OCI-LY7 (cell line): Measurements from ENCODE around the gene INSIG2. TPM values are rescaled to one million over a fixed set of nuclear protein-coding genes. Genes with fewer than 3 reads are reported as not detected.

Experiments used
- BruUV-seq: library from RNA; stranded (reverse); fragments of 400-500 nt; replicated peaks from 2 replicates; lab custom pipeline; 2021; lab: Mats Ljungman, UMichigan
- CTCF ChIA-PET: fragments of 300-600 bp; sonication (Branson Sonifier 250); formaldehyde crosslinking; loops from one replicate; lab custom pipeline; 2022; ENCODE audit warnings: antibody characterized with exemption; ENCODE audit not compliant: unreplicated experiment; lab: Charles Lee
- POLR2A ChIA-PET: fragments of 300-600 bp; sonication (Branson Sonifier 250); formaldehyde crosslinking; loops from one replicate; lab custom pipeline; 2022; ENCODE audit warnings: antibody characterized with exemption; lab: Charles Lee
- DNase-seq: peaks from one replicate; pipeline ENCODE4 v3.0.0-alpha.2; 2015; ENCODE audit warnings: low spot score
- H2AFZ ChIP-seq: fragments of 200-600 bp; sonication (generic), shearing (Covaris generic); 2 replicates; pipeline ENCODE4 v1.6.1; 2014; ENCODE audit warnings: mild to moderate bottlenecking, antibody characterized with exemption, low read length, moderate library complexity
- H3K27ac ChIP-seq: fragments of 200-600 bp; sonication (generic); 2 replicates; pipeline ENCODE4 v1.5.1; 2014; ENCODE audit warnings: mixed run types, low read depth, mild to moderate bottlenecking, moderate library complexity, low read length, inconsistent platforms; ENCODE audit not compliant: poor library complexity, severe bottlenecking
- H3K36me3 ChIP-seq: fragments of 200-600 bp; sonication (generic); 2 replicates; pipeline ENCODE4 v1.6.1; 2014; ENCODE audit warnings: mild to moderate bottlenecking, antibody characterized with exemption, low read length, moderate library complexity, mixed read lengths; ENCODE audit not compliant: insufficient read depth
- H3K4me1 ChIP-seq: fragments of 200-600 bp; sonication (generic); 2 replicates; pipeline ENCODE4 v1.5.1; 2014; ENCODE audit warnings: mild to moderate bottlenecking, low read length; ENCODE audit not compliant: insufficient read depth, poor library complexity, severe bottlenecking
- H3K4me2 ChIP-seq: fragments of 200-600 bp; sonication (generic); 2 replicates; pipeline ENCODE4 v1.6.1; 2014; ENCODE audit warnings: mild to moderate bottlenecking, low read length
- H3K4me3 ChIP-seq: fragments of 200-600 bp; sonication (generic); 2 replicates; pipeline ENCODE4 v1.5.1; 2014; ENCODE audit warnings: mild to moderate bottlenecking, low read depth, low read length; ENCODE audit not compliant: poor library complexity, severe bottlenecking
- H3K79me2 ChIP-seq: fragments of 200-600 bp; sonication (generic); 2 replicates; pipeline ENCODE4 v1.6.1; 2016; ENCODE audit warnings: low read depth, mild to moderate bottlenecking, low read length, moderate library complexity, mixed read lengths; ENCODE audit not compliant: insufficient read depth
- H3K9me2 ChIP-seq: fragments of 200-600 bp; sonication (generic); 2 replicates; pipeline ENCODE4 v1.6.1; 2016; ENCODE audit warnings: mild to moderate bottlenecking, low read length, mixed read lengths; ENCODE audit not compliant: insufficient read depth
- H3K9me3 ChIP-seq: fragments of 200-600 bp; sonication (generic); 2 replicates; pipeline ENCODE4 v1.6.1; 2014; ENCODE audit warnings: mild to moderate bottlenecking, mixed run types, low read length, mixed read lengths
- H4K20me1 ChIP-seq: fragments of 200-600 bp; sonication (generic); 2 replicates; pipeline ENCODE4 v1.6.1; 2014; ENCODE audit warnings: mild to moderate bottlenecking, antibody characterized with exemption, low read length, moderate library complexity, mixed read lengths; ENCODE audit not compliant: insufficient read depth
- EZH2phosphoT487 ChIP-seq: fragments of 200-600 bp; sonication (generic); IDR thresholded peaks from 2 replicates; pipeline ENCODE4 v1.6.1; 2018; ENCODE audit warnings: low read depth, borderline replicate concordance, mild to moderate bottlenecking, mixed run types, antibody characterized with exemption, low read length, moderate library complexity, mixed read lengths
- intact Hi-C: fragments of 100-400 bp; cut with micrococcal nuclease; formaldehyde crosslinking; loops from one replicate; pipeline ENCODE4 v1.10.0; 2022; ENCODE audit not compliant: unreplicated experiment
- total RNA-seq, 2 experiments: library from RNA; depleted of rRNA in 1 of 2; stranded (reverse); fragments of >200 nt in 1 of 2; shearing (Covaris generic) in 1 of 2; gene quantifications; 2 replicates each; pipeline ENCODE4 v1.2.3, GENCODE V29; 2014 to 2022
- TF ChIP-seq, protein P1 (sequence below): fragments of 200-600 bp; sonication (generic); conservative IDR thresholded peaks from 2 replicates; pipeline ENCODE4 v1.5.1; 2014; ENCODE audit warnings: mild to moderate bottlenecking, antibody characterized with exemption, low read length, moderate library complexity, mixed read lengths

Gene INSIG2
- total RNA-seq, 2 experiments from 2014 or later, result 5.9 to 21.2 TPM

GRCh38 chr2:118121986-118122524, 33.8 kb downstream of the INSIG2 start:
- CTCF ChIA-PET, result no interaction called here
- no TSS peak for BruUV-seq
- Histone ChIP-seq H3K4me3 (no peak overlapping the region), H3K79me2 (no peaks in the 10 kb centered on the region), H3K9me2 (no peaks in the 10 kb centered on the region), H3K27ac (no peak overlapping the region), H4K20me1 (no peaks in the 10 kb centered on the region), H3K4me2 (no peak overlapping the region), H2AFZ (no peak overlapping the region), H3K36me3 (no peaks in the 10 kb centered on the region), H3K4me1 (no peaks in the 10 kb centered on the region), H3K9me3 (no peaks in the 10 kb centered on the region)
- DNase-seq, result no peak
- TF ChIP-seq, protein P1, sequence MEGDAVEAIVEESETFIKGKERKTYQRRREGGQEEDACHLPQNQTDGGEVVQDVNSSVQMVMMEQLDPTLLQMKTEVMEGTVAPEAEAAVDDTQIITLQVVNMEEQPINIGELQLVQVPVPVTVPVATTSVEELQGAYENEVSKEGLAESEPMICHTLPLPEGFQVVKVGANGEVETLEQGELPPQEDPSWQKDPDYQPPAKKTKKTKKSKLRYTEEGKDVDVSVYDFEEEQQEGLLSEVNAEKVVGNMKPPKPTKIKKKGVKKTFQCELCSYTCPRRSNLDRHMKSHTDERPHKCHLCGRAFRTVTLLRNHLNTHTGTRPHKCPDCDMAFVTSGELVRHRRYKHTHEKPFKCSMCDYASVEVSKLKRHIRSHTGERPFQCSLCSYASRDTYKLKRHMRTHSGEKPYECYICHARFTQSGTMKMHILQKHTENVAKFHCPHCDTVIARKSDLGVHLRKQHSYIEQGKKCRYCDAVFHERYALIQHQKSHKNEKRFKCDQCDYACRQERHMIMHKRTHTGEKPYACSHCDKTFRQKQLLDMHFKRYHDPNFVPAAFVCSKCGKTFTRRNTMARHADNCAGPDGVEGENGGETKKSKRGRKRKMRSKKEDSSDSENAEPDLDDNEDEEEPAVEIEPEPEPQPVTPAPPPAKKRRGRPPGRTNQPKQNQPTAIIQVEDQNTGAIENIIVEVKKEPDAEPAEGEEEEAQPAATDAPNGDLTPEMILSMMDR, result no peak
- TF ChIP-seq EZH2phosphoT487, result no peak
- intact Hi-C loops, result no loop called here
- POLR2A ChIA-PET, result no interaction called here

DNA sequence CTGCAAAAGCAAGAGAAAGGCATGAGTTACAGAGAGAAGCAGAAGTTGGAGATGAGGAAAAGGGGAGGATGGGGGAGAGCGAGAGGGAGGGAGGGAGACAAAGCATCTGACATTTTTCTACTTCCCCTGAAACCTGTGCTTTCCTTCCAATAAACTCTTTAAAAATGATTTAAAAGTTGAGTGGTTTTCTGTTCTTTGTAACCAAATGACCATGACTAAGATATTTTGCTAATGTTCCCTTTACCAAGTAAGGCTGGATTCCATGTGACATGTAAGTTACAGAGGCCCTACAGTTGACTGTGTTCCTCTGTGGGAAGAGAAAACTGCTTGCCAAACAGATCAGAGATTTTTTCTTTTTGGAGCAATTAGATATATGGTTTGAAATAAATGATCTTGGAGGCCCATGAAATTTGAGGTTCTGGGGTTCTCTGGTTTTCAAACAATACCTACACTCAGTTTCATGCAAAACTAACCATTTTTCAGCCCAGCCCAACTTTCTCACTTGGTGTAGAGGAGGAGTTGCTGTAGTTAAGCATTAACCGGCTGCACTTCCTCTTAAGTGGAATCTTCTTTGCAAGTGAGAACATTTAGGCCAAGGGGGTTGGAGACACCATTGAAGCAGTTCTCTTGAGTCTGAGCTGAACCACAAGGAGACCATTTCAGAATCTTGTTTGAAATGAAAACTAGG, 34.5 kb downstream of the INSIG2 start:
- BruUV-seq, result no TSS peak
- H3K36me3 ChIP-seq, result no peaks in the 10 kb centered on the region
- H3K4me1 ChIP-seq, result no peaks in the 10 kb centered on the region
- TF ChIP-seq EZH2phosphoT487, result no peak
- H3K79me2 ChIP-seq, result no peaks in the 10 kb centered on the region
- POLR2A ChIA-PET, result no interaction called here
- H3K4me2 ChIP-seq, result no peak overlapping the region
- H3K27ac ChIP-seq, result no peak overlapping the region
- intact Hi-C loops, result no loop called here
- no peak overlapping the region for H3K4me3 ChIP-seq
- no peak overlapping the region for H2AFZ ChIP-seq
- H3K9me2 ChIP-seq, result no peaks in the 10 kb centered on the region
- H3K9me3 ChIP-seq, result no peaks in the 10 kb centered on the region
- no peak for DNase-seq
- CTCF ChIA-PET, result no interaction called here
- H4K20me1 ChIP-seq, result no peaks in the 10 kb centered on the region

- TF ChIP-seq EZH2phosphoT487, result no peak
- TF ChIP-seq, protein P1, result no peak
- intact Hi-C loops, result no loop called here
- H2AFZ ChIP-seq, result no peak overlapping the region
- no peak overlapping the region for H3K4me2 ChIP-seq
- ChIA-PET CTCF (no interaction called here), POLR2A (no interaction called here)
- no peak for DNase-seq
- no peak overlapping the region for H3K27ac ChIP-seq
- H3K36me3 ChIP-seq, result no peaks in the 10 kb centered on the region
- no peaks in the 10 kb centered on the region for H3K4me1 ChIP-seq
- no peaks in the 10 kb centered on the region for H3K79me2 ChIP-seq
- no peaks in the 10 kb centered on the region for H3K9me3 ChIP-seq
- no peaks in the 10 kb centered on the region for H4K20me1 ChIP-seq
- no peaks in the 10 kb centered on the region for H3K9me2 ChIP-seq
- no TSS peak for BruUV-seq
- H3K4me3 ChIP-seq, result no peak overlapping the region
These were observed 35.4 kb downstream of the INSIG2 start for GRCh38 chr2:118123561-118124232.
